Cardiac fibroblast (primary cell): ENCODE results near the gene TUBA1A.

Experiments used
- DNase-seq, 2 donors: peaks; one replicate each; pipeline versions ENCODE4 v3.0.0 to v3.0.0-alpha.2; 2010; ENCODE audit warnings: low read depth in 2 of 2
- H3K4me3 ChIP-seq, 2 donors: replicated peaks in 1 of 2; 1 replicate in 1 of 2; 2 replicates in 1 of 2; pipeline ENCODE4 v1.5.1; 2011; ENCODE audit warnings: low read depth in 2 of 2, low read length in 2 of 2, mild to moderate bottlenecking in 2 of 2, moderate library complexity in 1 of 2
- CTCF ChIP-seq: IDR thresholded peaks from one replicate; pipeline ENCODE4 v1.5.1; 2011; ENCODE audit warnings: low read depth, mild to moderate bottlenecking, low read length, inconsistent platforms

The TUBA1A gene

GRCh38 chr12:49230176-49230804 lies 41.4 kb upstream of the TUBA1A start:
- no peak overlapping the region for H3K4me3 ChIP-seq
- no peak for DNase-seq
- TF ChIP-seq CTCF: no peak

GRCh38 chr12:49228653-49229052 lies 39.8 kb upstream of the TUBA1A start:
- TF ChIP-seq CTCF: no peak
- no peak overlapping the region for H3K4me3 ChIP-seq
- no peak for DNase-seq

- no peak for TF ChIP-seq CTCF
- DNase-seq: no peak
- no peak overlapping the region for H3K4me3 ChIP-seq
These were observed 38.8 kb upstream of the TUBA1A start for GRCh38 chr12:49227713-49228112.

- no peak overlapping the region for H3K4me3 ChIP-seq
- TF ChIP-seq CTCF: peak; percentile 44
- peak; percentile 58 to 79 for DNase-seq
These were observed 36.8 kb upstream of the TUBA1A start for GRCh38 chr12:49225576-49226166.

- DNase-seq: no peak
- TF ChIP-seq CTCF: no peak
- no peak overlapping the region for H3K4me3 ChIP-seq
These were observed 34.9 kb upstream of the TUBA1A start for GRCh38 chr12:49223590-49224369.

GRCh38 chr12:49223122-49223521 lies 34.2 kb upstream of the TUBA1A start:
- no peak overlapping the region for H3K4me3 ChIP-seq
- no peak for TF ChIP-seq CTCF
- no peak for DNase-seq
